ENCODE data around the gene SPATS2.
A peak's percentile ranks its signal among the peaks of the same experiment; 100 is the strongest.

Gene SPATS2

GRCh38 chr12:49543221-49543913 lies 176.1 kb downstream of the SPATS2 start:
- peak; percentile 31 for DNase-seq

GRCh38 chr12:49543914-49544815 lies 176.9 kb downstream of the SPATS2 start:
- DNase-seq = no peak

GRCh38 chr12:49545815-49546214 lies 178.6 kb downstream of the SPATS2 start:
- DNase-seq = no peak

- DNase-seq = no peak
These were observed 179.2 kb downstream of the SPATS2 start for GRCh38 chr12:49546481-49546880.

- DNase-seq = no peak
These were observed 179.9 kb downstream of the SPATS2 start for GRCh38 chr12:49547090-49547690.

- no peak for DNase-seq
These were observed 181.2 kb downstream of the SPATS2 start for GRCh38 chr12:49548481-49548821.

- no peak for DNase-seq
These were observed 181.8 kb downstream of the SPATS2 start for GRCh38 chr12:49548822-49549648.

- peak; percentile 71 for DNase-seq
These were observed 182.8 kb downstream of the SPATS2 start for GRCh38 chr12:49549735-49550692.

GRCh38 chr12:49550693-49551252 lies 183.5 kb downstream of the SPATS2 start:
- DNase-seq = peak; percentile 22

GRCh38 chr12:49552014-49552413 lies 184.8 kb downstream of the SPATS2 start:
- DNase-seq = peak; percentile 26

GRCh38 chr12:49552425-49552824 lies 185.2 kb downstream of the SPATS2 start:
- no peak for DNase-seq

- DNase-seq = no peak
These were observed 185.6 kb downstream of the SPATS2 start for GRCh38 chr12:49552899-49553298.

- peak; percentile 76 for DNase-seq
These were observed 186.3 kb downstream of the SPATS2 start for GRCh38 chr12:49553512-49554088.

- no peak for DNase-seq
These were observed 187.0 kb downstream of the SPATS2 start for GRCh38 chr12:49554266-49554665.

GRCh38 chr12:49555631-49556390 lies 188.5 kb downstream of the SPATS2 start:
- no peak for DNase-seq

- DNase-seq = no peak
These were observed 189.3 kb downstream of the SPATS2 start for GRCh38 chr12:49556391-49557186.

GRCh38 chr12:49557187-49557916 lies 190.1 kb downstream of the SPATS2 start:
- DNase-seq = no peak

- DNase-seq = no peak
These were observed 190.6 kb downstream of the SPATS2 start for GRCh38 chr12:49557917-49558215.

GRCh38 chr12:49558526-49558925 lies 191.3 kb downstream of the SPATS2 start:
- DNase-seq = no peak

Measured in NCI-H2171 treated with DMSO at 0.1 percent for 48 hours (cell line).